Measurements from ENCODE around the gene GLCCI1. TPM values are rescaled to one million over a fixed set of nuclear protein-coding genes. Genes with fewer than 3 reads are reported as not detected.

Gene GLCCI1
- total RNA-seq, 4 donors from 2014 or later = 15.6 to 24.0 (median 21.7) TPM

DNA sequence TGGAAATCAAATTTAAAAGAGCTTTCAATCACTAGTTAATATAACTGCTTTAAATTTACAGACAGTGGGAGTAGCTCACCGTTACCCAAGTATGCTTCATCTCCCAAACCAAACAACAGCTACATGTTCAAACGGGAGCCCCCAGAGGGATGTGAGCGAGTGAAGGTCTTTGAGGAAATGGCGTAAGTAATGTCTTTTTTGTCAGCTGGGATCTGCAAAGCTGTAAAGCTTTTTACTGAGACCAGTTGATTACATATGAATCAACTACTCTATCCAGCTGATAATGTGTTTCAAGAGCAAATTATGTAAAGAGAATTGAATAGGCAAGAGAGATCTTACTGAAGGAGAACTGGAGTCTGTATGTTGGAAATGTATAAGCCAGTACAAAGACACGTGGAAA, 116.2 kb downstream of the GLCCI1 start:
- TF ChIP-seq, protein P1, sequence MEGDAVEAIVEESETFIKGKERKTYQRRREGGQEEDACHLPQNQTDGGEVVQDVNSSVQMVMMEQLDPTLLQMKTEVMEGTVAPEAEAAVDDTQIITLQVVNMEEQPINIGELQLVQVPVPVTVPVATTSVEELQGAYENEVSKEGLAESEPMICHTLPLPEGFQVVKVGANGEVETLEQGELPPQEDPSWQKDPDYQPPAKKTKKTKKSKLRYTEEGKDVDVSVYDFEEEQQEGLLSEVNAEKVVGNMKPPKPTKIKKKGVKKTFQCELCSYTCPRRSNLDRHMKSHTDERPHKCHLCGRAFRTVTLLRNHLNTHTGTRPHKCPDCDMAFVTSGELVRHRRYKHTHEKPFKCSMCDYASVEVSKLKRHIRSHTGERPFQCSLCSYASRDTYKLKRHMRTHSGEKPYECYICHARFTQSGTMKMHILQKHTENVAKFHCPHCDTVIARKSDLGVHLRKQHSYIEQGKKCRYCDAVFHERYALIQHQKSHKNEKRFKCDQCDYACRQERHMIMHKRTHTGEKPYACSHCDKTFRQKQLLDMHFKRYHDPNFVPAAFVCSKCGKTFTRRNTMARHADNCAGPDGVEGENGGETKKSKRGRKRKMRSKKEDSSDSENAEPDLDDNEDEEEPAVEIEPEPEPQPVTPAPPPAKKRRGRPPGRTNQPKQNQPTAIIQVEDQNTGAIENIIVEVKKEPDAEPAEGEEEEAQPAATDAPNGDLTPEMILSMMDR (IDR thresholded peaks at IDR 0.05; ENCODE audit: low read depth) = no peak

- TF ChIP-seq, protein P1 (IDR thresholded peaks at IDR 0.05; ENCODE audit: low read depth) = no peak
These were observed 116.8 kb downstream of the GLCCI1 start for GRCh38 chr7:8085420-8085819.

- TF ChIP-seq, protein P1 (IDR thresholded peaks at IDR 0.05; ENCODE audit: low read depth) = no peak
These were observed 117.6 kb downstream of the GLCCI1 start for GRCh38 chr7:8086239-8086638.

- TF ChIP-seq, protein P1 (IDR thresholded peaks at IDR 0.05; ENCODE audit: low read depth) = no peak
These were observed 120.6 kb downstream of the GLCCI1 start for GRCh38 chr7:8089036-8089780.

DNA sequence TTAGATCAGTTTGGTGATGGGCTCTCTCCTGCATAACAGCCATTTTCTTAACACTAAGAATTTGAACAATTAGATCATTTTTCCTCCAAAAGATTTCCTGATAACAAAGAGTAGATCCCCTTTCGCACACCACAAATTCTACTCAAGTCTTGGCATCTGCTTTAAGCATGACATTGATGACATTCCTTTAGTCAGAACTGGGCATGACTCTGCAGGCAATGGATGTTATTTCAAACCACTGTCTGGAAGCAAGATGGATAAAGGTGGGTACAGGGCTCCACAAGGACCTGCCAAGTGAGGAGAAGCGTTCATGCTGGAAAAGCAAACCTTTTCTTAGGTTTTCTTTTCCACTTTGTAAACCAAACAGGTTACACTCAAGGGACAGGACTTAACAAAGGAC, 123.5 kb downstream of the GLCCI1 start:
- TF ChIP-seq, protein P1 (IDR thresholded peaks at IDR 0.05; ENCODE audit: low read depth) = no peak

GRCh38 chr7:8094164-8095140, 125.9 kb downstream of the GLCCI1 start:
- TF ChIP-seq, protein P1 (IDR thresholded peaks at IDR 0.05; ENCODE audit: low read depth) = no peak

DNA sequence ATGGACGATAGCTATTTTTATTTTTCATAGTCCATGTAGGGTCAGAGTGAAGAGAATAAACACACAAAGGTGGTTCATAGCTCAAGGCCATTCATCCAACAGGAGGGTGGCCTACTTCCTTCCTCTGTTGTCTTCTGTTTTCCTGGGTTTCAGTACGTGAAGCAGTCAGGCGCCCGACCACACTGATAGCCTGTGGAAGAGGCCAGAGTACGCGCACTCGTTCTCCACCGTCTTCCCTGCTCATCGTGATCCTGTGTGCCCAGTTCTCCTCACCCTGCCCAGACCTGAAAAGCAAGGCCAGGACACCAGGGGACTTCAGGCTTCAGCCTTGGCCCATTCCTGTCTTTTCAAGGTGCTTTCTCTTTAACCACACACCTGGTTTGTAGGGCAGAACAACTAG, 134.7 kb downstream of the GLCCI1 start:
- TF ChIP-seq, protein P1 (IDR thresholded peaks at IDR 0.05; ENCODE audit: low read depth) = no peak

Data from subcutaneous adipose tissue (tissue), 4 donors.